Left kidney (tissue), 2 donors: ENCODE data around the gene CCNL1. TPM values are rescaled to one million over a fixed set of nuclear protein-coding genes. Genes with fewer than 3 reads are reported as not detected.
"Not testable (repeated sequence)": the region's sequence is repeated elsewhere in the genome, so short reads cannot be mapped to it uniquely, and the experiment has no call there.

Experiments used
- DNase-seq: peaks from one replicate; pipeline ENCODE4 v3.0.0-alpha.2; 2013
- polyA plus RNA-seq: library from polyadenylated mRNA; unstranded; fragments of 120-200 nt; gene quantifications from one replicate; pipeline ENCODE4 v1.2.1, GENCODE V29; 2013; ENCODE audit not compliant: insufficient read length

CCNL1 gene
- polyA plus RNA-seq, 1 donor = 215 TPM

GRCh38 chr3:157104521-157104920, 55.4 kb downstream of the CCNL1 start:
- DNase-seq = no peak

- no peak for DNase-seq
Observed at GRCh38 chr3:157103860-157104259, 56.1 kb downstream of the CCNL1 start.

- no peak for DNase-seq
Observed at GRCh38 chr3:157103280-157103679, 56.7 kb downstream of the CCNL1 start.

- not testable (repeated sequence) for DNase-seq
Observed at GRCh38 chr3:157102595-157102994, 57.4 kb downstream of the CCNL1 start.

- no peak for DNase-seq
Observed at GRCh38 chr3:157102098-157102497, 57.8 kb downstream of the CCNL1 start.

GRCh38 chr3:157101486-157101885, 58.5 kb downstream of the CCNL1 start:
- DNase-seq = no peak

- no peak for DNase-seq
Observed at GRCh38 chr3:157100608-157101396, 59.1 kb downstream of the CCNL1 start.

GRCh38 chr3:157100096-157100477, 59.9 kb downstream of the CCNL1 start:
- no peak for DNase-seq

- no peak for DNase-seq
Observed at GRCh38 chr3:157099326-157100095, 60.4 kb downstream of the CCNL1 start.

- no peak for DNase-seq
Observed at GRCh38 chr3:157098823-157099185, 61.1 kb downstream of the CCNL1 start.

- DNase-seq = no peak
Observed at GRCh38 chr3:157098121-157098822, 61.7 kb downstream of the CCNL1 start.
